GM06990 (cell line): Measurements from ENCODE around the gene TRIM71.
A peak's percentile ranks its signal among the peaks of the same experiment; 100 is the strongest.
"Not testable (repeated sequence)": the region's sequence is repeated elsewhere in the genome, so short reads cannot be mapped to it uniquely, and the experiment has no call there.

Source experiments
- DNase-seq: peaks from one replicate; pipeline ENCODE4 v3.0.0-alpha.2; 2011; ENCODE audit not compliant: insufficient read length; ENCODE audit errors: extremely low read depth
- H3K27me3 ChIP-seq: replicated peaks from 2 replicates; pipeline ENCODE4 v1.6.0; 2011; ENCODE audit warnings: low read length; ENCODE audit not compliant: control insufficient read depth, insufficient read depth
- H3K36me3 ChIP-seq: 2 replicates; pipeline ENCODE4 v1.5.1; 2011; ENCODE audit warnings: low read length; ENCODE audit not compliant: control insufficient read depth, insufficient read depth
- H3K4me3 ChIP-seq: replicated peaks from 2 replicates; pipeline ENCODE4 v1.5.1; 2011; ENCODE audit warnings: low read depth, mild to moderate bottlenecking, control low read depth, low read length
- TF ChIP-seq, protein P1 (sequence below): IDR thresholded peaks from 2 replicates; pipeline ENCODE4 v1.5.1; 2011; ENCODE audit warnings: low read length, control low read depth, mild to moderate bottlenecking, inconsistent platforms; ENCODE audit not compliant: insufficient read depth, poor library complexity, severe bottlenecking

Gene TRIM71

DNA sequence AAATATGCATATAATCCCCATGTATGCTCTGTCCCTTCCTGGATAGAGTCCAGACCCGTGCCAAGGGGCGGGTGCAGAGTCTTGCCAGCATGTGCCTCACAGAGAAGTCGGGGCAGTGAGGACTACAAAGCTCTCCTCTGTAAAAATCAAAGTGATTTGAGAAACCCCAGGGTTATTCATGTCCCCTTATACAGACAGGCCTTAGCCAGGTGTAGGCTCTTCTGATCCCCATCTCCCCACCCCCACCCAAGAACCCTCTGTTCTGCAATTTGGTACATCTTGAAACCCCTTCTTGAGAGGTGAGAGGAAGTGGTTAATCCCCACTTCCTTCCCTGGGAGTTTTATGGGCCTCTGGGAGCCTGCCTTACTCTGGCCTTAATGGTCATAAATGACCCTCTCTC, 24.7 kb downstream of the TRIM71 start:
- TF ChIP-seq, protein P1, sequence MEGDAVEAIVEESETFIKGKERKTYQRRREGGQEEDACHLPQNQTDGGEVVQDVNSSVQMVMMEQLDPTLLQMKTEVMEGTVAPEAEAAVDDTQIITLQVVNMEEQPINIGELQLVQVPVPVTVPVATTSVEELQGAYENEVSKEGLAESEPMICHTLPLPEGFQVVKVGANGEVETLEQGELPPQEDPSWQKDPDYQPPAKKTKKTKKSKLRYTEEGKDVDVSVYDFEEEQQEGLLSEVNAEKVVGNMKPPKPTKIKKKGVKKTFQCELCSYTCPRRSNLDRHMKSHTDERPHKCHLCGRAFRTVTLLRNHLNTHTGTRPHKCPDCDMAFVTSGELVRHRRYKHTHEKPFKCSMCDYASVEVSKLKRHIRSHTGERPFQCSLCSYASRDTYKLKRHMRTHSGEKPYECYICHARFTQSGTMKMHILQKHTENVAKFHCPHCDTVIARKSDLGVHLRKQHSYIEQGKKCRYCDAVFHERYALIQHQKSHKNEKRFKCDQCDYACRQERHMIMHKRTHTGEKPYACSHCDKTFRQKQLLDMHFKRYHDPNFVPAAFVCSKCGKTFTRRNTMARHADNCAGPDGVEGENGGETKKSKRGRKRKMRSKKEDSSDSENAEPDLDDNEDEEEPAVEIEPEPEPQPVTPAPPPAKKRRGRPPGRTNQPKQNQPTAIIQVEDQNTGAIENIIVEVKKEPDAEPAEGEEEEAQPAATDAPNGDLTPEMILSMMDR: no peak
- Histone ChIP-seq H3K4me3 (no peak overlapping the region), H3K36me3 (no peaks in the 10 kb centered on the region), H3K27me3 (no peaks in the 10 kb centered on the region)
- peak; percentile 18 for DNase-seq

GRCh38 chr3:32842987-32843386, 25.2 kb downstream of the TRIM71 start:
- H3K27me3 ChIP-seq: no peaks in the 10 kb centered on the region
- no peak overlapping the region for H3K4me3 ChIP-seq
- TF ChIP-seq, protein P1: no peak
- DNase-seq: no peak
- no peaks in the 10 kb centered on the region for H3K36me3 ChIP-seq

GRCh38 chr3:32843510-32844321, 25.9 kb downstream of the TRIM71 start:
- Histone ChIP-seq H3K27me3 (no peaks in the 10 kb centered on the region), H3K36me3 (no peaks in the 10 kb centered on the region), H3K4me3 (no peak overlapping the region)
- TF ChIP-seq, protein P1: no peak
- no peak for DNase-seq

- TF ChIP-seq, protein P1: no peak
- Histone ChIP-seq H3K4me3 (no peak overlapping the region), H3K36me3 (no peaks in the 10 kb centered on the region), H3K27me3 (no peaks in the 10 kb centered on the region)
- no peak for DNase-seq
Measured at GRCh38 chr3:32844322-32844654, 26.5 kb downstream of the TRIM71 start.

DNA sequence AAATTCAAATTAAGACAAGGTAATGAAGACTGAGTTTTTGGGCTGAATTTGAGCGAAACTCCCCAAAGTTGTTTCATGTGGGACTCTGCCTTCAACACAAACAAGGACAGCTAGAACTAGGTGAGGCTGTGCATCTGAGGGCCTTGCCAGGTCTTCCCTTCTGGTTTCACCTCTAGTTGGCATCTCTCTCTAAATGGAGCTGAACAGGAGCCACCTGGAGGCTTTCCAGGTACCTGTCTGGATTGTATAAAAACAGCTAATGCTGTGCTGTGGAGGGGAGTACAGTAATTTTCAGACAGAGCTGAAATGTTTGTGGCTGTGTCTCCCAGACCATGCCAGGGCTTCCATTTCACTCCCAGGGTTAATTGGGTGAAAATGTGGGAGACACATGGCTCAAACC, 27.1 kb downstream of the TRIM71 start:
- Histone ChIP-seq H3K4me3 (no peak overlapping the region), H3K27me3 (no peaks in the 10 kb centered on the region), H3K36me3 (no peaks in the 10 kb centered on the region)
- TF ChIP-seq, protein P1: no peak
- no peak for DNase-seq

DNA sequence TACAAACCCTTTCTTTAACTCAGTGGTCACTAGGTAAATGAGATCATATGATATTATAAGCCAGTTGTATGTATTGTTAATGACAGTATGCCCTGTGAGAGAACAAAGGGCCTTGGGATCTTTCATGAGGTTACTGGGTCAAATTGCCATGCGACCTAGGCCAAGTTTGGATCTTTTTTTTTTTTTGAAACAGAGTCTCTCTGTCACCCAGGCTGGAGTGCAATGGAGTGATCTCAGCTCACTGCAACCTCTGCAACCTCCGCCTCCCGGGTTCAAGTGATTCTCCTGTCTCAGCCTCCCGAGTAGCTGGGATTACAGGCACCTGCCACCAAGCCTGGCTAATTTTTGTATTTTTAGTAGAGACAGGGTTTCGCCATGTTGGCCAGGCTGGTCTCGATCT, 27.7 kb downstream of the TRIM71 start:
- H3K36me3 ChIP-seq, H3K4me3 ChIP-seq, H3K27me3 ChIP-seq, DNase-seq: not testable (repeated sequence)

GRCh38 chr3:32847045-32847444, 29.2 kb downstream of the TRIM71 start:
- H3K27me3 ChIP-seq, H3K36me3 ChIP-seq, H3K4me3 ChIP-seq, DNase-seq: not testable (repeated sequence)
